HT1080 (cell line): ENCODE measurements around the gene CLNS1A. TPM values are rescaled to one million over a fixed set of nuclear protein-coding genes. Genes with fewer than 3 reads are reported as not detected.
"Not testable (repeated sequence)": the region's sequence is repeated elsewhere in the genome, so short reads cannot be mapped to it uniquely, and the experiment has no call there.

Experiments
- DNase-seq: peaks from one replicate; pipeline ENCODE4 v3.0.0-alpha.2; 2015; ENCODE audit warnings: low read depth
- polyA plus RNA-seq, 2 experiments: library from polyadenylated mRNA; depleted of rRNA; stranded (reverse); fragments of >200 nt; gene quantifications; 2 replicates each; pipeline ENCODE4 v1.2.3, GENCODE V29; 2015
- total RNA-seq: library from RNA; depleted of rRNA; stranded (reverse); fragments of >200 nt; shearing (Covaris generic); gene quantifications from 2 replicates; pipeline ENCODE4 v1.2.3, GENCODE V29; 2014; rRNA removed

The CLNS1A gene, protein sequence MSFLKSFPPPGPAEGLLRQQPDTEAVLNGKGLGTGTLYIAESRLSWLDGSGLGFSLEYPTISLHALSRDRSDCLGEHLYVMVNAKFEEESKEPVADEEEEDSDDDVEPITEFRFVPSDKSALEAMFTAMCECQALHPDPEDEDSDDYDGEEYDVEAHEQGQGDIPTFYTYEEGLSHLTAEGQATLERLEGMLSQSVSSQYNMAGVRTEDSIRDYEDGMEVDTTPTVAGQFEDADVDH
- 328 and 387 TPM in 2 replicates for total RNA-seq
- 276 and 344 TPM in 2 replicates for polyA plus RNA-seq (2015; cell fraction: cytosol; rRNA removed)
- 178 and 215 TPM in 2 replicates for polyA plus RNA-seq (2015; cell fraction: nucleus; rRNA removed)

DNA sequence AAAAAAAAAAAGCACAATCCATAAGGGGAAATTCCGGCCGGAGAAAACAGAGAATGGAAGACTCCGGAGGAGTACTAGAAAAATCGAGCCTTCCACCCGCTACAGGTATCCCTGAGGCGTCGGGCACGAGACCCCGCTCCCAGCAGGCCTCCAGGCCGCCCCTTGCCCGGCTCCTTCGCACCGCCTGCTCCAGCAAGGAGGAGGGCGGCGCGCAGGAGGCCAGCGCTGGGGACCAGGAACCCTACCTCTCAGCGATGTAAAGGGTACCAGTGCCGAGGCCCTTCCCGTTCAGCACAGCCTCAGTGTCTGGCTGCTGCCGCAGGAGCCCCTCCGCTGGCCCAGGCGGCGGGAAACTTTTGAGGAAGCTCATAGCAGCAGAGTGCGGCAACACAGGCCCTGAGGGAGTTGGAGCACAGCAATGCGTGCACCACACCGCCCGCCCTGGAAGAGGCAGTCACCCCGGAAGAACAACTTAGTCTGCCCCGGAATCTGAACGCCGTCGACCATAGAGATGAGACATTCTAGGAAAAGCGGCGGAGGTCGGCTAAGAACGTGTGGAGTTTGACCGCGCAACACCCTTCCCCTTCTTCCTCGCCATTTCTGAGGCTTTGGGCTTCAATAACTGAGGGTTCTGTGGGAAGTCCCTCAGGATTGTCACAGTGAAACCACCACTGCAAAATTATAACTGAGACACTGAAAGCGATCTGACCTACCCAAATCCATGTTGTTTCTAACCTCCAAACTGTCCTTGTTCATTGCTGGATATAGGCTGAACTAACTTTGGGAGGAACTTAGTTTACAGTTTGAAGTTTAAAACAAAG lies at the start of gene CLNS1A:
Gene CLNS1A (minus strand): TSS at position 450 of the 821 bp plus-strand sequence. CDS start 80 bp downstream, at position 370.
- DNase-seq: peak; percentile 88

DNA sequence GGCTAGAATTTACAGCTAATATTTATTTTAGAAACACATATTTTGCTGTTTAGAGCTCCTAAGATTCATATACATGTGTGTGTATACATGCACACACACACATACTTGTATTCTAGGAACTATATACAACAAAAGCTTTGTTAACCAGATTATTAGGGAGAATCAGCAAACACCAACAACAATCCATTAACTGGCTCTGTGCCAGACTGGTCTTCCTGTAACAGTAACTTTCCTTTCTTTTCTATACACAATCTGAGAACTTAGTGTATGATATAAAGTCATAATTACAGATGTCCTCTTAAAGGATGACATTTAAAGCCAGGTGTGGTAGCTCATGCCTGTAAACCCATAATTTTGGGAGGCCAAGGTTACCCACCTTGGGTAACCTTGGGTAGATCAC lies 49.5 kb upstream of the CLNS1A start:
- DNase-seq: no peak

DNA sequence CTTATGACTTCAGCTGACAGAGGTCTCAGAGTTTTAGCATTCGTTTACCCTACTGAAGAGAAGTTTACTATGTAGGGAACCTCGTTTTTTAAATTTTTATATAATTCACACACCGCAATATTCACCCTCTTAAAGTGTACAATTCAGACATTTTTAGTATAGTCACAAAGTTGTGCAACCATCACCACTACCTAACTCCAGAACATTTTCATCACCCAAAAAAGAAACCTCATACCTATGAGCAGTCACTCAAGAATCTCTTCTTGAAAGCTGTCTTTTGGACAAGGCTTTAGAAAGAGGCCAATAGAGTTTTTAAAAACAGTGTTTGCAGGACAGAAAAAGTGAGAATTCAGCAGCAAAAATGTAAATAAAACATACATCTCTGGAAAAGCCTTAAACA lies 39.5 kb upstream of the CLNS1A start:
- DNase-seq: no peak

DNA sequence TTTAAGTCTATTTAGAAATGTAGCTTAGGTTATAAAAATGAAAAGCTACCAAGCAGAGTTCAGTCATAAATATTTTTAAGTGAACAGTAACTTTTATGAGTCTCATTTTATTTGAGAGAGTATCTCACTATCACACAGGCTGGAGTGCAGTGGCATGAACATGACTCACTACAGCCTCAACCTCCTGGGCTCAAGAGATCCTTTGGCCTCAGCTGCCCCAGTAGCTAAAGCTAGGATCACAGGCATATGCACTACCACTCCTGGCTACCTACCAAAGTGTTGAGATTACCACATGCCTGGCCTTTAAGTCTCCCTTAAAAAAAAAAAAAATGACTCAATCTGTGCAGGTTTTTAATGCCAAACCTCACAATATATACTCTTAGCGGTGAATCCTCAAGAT lies 34.7 kb upstream of the CLNS1A start:
- DNase-seq: peak; percentile 71

DNA sequence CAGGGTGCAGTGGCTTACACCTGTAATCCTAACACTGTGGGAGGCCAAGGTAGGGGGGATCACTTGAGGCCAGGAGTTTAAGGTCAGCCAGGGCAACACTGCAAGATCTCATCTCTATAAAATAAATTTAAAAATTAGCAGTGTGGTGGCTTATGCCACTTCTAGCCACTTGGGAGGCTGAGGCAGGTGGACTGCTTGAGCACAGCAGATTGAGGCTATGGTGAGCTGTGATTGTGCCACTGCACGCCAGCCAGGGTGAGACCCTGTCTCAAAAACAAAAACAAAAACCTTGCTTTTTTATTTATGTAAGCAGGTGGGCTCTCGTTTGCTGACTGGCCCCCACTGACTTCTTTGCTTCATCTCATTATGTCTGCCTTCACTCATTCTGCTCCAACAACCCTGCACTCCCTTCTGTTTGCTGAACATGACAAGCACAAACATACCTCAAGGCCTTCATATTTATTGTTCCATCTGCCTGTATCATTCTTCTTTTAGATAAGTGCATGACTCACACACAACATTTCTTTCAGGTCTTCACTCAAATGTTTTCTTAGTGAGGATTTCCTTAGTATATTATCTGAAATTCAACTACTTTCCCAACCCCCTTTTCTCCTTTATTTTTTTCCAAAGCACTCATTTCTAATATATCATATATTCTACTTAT lies 32.4 kb upstream of the CLNS1A start:
- DNase-seq: no peak

DNA sequence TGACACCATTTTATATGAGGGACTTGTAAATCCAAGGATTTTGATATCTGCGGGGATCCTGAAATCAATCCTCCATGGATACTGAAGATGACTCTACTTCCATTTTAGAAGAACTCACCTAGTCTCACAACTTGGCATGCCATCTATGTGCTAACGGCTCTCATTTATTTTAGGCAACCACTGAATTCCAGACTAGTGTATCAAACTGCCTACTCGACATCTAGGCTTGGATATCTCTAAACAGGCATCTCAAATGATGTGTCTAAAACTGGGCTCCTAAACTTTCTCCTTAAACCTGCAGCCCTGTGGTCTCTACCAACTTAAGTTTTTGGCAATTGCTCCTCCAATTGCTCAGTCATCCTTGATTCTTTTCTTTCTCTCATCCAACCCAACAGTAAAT lies 31.2 kb upstream of the CLNS1A start:
- DNase-seq: no peak

DNA sequence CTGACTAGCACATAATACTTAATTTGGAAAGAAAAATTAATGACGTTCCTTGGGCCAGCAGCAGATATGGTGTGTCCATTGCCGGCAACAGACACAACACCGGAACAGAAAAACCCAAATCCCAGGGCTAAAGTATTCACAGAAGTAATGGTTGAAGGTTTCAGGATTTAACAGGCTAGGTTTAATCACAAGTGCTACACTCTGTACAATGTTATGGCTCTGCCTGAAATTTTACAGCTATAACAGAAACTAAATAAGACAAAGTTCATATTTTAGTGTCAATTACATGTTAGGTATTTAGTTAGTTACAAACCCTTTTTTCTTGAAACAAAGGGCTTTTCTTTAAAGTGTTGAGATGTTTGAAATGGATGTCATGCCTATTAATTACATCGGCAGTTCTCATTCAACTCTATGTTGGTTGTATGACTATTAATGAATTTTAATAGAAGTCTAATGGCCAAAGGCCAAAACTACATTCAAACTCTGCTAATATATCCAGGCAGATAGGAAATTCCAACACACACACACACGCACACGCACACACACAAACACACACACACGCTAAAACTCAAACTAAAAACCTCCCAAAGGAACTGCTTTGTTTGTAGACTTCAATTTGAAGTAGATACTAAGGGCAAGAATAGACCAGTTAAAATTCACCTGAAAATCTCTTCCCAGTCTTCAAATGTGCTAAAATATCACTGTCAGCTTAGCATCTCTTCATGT lies 27.8 kb upstream of the CLNS1A start:
- no peak for DNase-seq

DNA sequence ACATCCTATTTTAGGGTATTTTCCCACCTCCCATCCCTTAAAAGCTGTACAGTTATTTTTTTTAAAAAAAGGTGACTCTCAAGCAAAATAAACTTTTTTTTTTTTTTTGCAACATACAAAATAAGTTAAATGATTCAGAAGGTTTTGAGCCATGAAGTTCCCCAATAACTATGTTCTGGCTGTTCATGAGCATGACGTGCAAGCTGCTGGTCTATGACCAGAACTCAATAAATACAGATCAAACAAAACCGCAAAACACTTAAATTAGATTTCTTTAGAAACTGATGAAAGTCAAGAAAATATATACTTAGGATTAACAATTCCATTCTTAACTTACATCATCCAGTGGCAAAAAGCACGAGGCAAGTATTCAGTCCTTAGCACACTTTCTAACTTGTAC lies 24.1 kb upstream of the CLNS1A start:
- DNase-seq: no peak

DNA sequence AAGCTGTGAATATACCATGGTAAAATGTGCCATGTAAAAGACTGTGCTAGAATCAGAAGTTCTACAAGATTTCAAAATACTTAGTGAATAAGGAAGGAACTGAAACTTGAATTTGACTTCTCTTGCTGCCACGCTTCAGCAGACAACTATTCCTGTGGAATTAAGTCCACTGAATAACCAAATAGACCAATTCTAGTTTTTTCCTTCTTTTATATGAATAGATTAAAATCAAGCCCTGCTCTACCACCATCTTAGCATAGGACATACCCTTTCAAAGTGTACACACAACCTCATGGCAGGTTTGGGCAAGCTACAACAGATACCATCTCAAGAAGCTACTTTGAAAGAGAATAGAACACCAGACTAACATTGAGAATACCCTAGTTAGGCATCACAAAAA lies 23.4 kb upstream of the CLNS1A start:
- no peak for DNase-seq

DNA sequence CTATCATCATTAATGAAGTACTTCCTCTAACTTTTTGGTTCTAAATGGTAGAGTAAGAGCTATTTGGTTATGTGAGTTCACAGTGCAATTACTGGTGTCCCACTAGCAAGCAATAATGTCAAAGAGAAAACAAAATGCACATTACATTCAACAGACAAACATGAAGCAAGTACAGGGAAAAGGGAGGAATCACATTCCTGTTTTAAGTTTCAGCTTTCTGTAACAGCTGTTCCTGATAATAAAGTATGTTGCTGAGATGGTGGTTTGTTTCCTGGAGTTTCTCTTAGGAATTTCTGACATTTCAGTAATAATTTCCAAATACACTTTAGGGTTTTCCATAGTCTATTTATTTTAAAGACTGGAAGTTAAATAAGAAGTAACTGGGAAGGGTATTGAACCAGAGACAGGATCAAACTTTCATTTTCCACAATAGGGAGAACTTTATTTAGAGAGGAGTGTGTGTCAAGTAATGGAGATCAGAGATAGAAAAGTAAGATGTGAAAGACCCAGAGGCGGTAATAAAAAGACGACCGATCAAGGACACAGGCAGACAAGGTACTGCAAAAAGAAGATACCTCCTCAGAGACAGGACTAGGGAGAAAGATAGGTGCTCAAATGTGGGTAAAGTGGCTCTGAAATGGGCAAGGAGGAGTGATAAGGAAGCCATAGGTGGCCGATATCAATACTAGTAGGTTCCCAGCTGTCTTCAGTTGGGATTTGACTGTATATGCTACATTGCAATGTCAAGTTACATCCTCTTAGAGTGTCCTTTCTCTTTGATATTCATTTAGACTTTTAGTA lies 20.8 kb upstream of the CLNS1A start:
- no peak for DNase-seq

DNA sequence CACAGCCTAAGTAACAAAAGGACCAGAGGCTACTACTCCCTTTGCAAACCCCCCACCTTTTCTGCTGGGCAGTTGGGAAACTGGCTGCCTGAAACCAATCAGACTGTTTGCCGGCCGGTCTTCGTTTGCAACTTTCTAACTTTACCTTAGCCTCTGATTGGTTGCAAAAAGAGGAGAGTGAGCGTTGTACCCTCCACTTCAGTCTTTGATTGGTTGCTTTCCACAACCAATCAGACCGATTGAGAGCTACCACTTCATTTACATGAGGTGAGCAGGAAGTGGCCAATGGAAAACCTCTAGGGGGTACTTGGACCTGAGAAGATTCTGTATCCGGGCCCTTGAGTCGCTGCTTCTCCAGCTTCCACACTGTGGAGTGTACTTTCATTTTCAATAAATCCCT lies 18.8 kb upstream of the CLNS1A start:
- no peak for DNase-seq

DNA sequence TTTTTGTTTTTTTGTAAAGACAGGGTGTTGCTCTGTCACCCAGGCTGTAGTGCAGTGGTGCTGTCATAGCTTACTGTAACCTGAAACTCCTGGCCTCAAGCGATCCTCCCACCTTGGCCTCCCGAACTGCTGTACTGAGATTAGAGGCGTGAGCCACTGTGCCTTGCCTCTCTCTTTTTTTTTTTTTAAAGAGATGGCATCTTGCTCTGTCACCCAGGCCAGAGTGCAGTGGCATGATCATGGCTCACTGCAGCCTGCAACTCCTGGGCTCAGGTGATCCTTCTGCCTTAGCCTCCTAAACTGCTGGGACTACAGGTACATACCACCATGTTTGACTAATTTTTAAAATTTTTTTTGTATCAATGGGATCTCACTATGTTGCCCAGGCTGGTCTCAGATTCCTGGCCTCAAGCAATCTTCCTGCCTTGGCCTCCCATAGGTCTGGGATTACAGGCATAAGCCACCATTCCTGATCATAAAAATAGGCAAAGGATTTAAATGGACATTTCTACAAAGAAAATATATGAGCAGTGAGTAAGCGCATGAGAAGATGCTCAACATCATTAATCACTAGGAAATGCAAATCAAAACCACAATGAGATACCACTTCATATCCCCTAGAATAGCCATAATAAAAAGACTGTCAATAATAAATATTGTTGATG lies 17.3 kb upstream of the CLNS1A start:
- DNase-seq: no peak

DNA sequence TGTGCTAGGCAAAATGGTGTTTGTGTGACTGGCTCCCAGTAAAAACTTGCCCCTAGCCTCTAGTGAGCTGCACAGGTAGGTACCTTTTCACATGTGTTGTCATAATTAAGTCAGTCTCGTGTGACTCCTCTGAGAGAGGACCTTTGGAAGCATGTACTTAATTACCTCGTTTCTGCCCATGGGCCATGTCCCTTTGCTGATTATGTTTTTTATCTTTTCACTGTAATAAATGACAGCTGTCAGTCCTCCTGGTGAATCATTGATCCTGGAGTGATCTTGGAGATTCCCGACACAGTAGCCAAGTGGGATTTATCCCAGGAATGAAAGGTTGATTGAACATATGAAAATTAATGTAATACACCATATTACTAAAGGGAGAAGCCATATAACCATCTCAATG lies 12.5 kb upstream of the CLNS1A start:
- DNase-seq: no peak

DNA sequence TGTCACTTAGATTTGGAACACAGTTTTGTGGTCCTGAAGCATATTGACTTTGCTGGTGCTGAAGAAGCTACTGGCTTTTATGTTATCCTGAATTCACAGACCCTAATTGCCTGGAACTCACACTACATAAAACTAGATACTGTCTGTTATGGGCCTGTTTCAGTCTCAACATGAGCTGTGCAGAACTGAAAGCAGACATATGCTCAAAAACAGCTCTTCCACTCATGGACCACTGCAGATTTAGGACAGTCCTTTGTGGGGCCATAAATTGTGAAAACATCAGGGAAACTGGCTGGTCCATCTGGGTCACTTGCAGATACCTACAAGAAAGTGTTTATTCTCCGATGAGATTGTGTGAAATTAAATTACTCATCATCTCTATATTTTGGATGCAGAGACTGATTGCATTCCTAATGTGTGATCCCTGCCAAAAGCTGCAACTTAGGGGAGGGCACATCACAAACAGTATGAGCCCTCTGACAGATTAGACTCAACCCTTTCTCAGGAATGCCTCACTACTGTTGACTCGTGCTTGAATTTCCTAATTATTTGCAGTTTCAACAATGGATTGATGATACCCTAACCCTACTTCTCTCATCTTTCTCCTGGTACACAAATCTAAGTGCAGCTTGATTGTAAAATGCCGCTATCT lies 10.2 kb upstream of the CLNS1A start:
- DNase-seq: no peak

DNA sequence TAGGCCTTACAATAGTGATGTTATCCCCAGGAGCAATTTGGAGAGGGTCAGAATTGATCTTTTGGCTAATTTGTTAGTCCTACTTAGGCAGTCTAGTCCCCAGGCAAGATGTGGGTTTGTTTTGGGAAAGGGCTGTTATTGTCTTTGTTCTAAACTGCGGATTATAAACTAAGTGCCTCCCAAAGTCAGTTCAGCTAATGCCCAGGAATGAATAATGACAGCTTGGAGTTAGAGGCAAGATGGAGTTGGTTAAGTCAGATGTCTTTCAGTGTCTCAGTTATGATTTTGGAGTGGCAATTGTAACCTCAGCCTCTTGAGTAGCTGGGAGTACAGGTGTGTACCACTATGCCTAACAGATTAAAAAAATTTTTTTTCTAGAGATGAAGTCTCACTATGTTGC lies 7.3 kb upstream of the CLNS1A start:
- no peak for DNase-seq

DNA sequence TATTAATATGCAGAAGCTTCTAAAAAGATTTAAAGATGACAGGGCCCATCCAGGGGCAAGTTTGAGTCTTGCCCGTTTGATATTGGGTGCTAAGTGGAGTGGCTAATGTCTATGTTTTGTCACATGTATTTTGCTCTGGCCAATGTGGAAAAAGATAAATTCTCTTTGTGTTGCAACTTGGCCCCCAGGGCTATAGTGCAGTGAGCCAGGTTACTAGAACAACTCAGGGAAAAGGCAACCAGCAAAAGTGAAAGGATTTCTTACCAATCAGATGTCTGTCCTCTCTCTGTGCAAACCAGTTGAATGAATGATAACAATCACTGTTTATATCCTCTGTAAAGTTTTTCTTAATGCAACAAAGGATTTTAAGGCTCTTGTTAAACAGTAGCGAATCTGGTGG lies 4.6 kb upstream of the CLNS1A start:
- no peak for DNase-seq

DNA sequence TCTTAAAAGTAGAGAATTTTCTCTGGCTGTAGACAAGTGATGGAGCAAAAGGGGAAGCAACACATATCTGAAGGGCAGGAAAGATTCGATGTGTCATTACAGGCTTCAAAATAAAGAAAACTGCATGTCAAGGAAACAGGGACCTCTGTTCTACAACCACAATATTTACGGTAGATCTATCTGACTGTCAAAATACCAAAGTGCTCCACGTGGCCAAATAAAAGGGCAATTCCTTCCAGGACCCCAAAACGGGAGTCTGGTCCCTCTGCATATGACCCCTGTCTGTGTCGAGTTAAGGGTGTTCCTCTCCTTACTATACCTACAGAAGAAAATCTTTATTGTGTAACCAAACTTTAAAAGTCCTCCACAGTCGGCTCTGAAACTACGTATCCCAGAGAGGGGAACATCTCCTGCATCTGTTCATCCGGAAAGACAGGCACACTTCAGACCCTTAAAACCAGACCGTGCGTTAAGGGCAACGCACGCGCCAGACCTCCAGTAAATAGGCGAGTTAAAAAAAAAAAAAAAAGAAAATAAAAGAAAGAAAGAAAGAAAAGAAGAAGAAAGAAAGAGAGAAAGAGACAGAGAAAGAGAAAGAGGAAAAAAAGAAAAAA lies 756 bp downstream of the CLNS1A start:
- DNase-seq: no peak

DNA sequence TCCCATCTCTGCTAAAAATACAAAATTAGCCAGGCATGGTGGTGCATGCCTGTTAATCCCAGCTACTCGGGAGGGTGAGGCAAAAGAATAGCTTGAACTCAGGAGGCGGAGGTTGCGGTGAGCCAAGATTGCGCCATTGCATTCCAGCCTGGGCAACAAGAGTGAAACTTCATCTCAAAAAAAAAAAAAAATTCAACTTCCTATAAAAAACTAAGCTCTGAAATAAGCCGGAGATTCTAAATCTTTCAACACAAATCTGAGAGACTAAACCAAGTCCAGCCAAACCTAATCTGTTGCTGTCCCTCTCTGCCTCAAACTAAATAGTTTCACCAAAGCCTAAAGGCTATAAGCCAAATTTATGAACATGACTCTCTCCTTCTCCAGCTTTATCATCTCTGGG lies 3.7 kb downstream of the CLNS1A start:
- not testable (repeated sequence) for DNase-seq

DNA sequence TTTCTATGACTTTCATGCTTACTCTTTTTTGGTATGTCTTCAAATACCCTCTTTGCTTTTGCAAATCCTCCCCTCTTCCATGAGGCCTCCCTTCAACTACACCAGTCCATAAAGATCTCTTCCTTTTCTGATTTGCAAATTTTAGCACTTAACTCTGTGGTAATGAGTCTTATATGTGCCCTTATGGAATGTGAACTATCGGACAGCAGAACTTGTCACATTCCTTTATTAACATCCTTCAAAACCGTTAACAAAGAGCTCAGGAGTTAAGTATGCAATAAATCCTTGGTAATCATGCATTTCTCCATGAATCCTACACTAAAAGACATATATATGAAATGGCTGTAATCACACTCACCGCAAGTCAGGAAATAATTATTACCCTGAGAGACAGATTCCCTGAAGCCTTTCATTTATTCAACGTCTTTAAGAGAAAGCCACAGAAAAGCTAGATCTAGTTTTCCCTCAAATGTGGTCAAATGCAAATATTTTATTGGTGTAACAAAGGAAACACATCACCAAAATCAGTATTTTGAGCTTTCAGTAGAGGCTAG lies 7.4 kb downstream of the CLNS1A start:
- DNase-seq: no peak
